HT-29 (cell line): Measurements from ENCODE around the gene RSPO3. TPM values are rescaled to one million over a fixed set of nuclear protein-coding genes. Genes with fewer than 3 reads are reported as not detected.
"Not testable (repeated sequence)": the region's sequence is repeated elsewhere in the genome, so short reads cannot be mapped to it uniquely, and the experiment has no call there.

Experiments used
- DNase-seq: peaks from one replicate; pipeline ENCODE4 v3.0.0-alpha.2; 2015; ENCODE audit warnings: low spot score
- total RNA-seq: library from RNA; depleted of rRNA; stranded (reverse); fragments of >200 nt; shearing (Covaris generic); gene quantifications from 2 replicates; pipeline ENCODE4 v1.2.3, GENCODE V29; 2014; rRNA removed

The RSPO3 gene, protein sequence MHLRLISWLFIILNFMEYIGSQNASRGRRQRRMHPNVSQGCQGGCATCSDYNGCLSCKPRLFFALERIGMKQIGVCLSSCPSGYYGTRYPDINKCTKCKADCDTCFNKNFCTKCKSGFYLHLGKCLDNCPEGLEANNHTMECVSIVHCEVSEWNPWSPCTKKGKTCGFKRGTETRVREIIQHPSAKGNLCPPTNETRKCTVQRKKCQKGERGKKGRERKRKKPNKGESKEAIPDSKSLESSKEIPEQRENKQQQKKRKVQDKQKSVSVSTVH
- not detected in 2 replicates for total RNA-seq

DNA sequence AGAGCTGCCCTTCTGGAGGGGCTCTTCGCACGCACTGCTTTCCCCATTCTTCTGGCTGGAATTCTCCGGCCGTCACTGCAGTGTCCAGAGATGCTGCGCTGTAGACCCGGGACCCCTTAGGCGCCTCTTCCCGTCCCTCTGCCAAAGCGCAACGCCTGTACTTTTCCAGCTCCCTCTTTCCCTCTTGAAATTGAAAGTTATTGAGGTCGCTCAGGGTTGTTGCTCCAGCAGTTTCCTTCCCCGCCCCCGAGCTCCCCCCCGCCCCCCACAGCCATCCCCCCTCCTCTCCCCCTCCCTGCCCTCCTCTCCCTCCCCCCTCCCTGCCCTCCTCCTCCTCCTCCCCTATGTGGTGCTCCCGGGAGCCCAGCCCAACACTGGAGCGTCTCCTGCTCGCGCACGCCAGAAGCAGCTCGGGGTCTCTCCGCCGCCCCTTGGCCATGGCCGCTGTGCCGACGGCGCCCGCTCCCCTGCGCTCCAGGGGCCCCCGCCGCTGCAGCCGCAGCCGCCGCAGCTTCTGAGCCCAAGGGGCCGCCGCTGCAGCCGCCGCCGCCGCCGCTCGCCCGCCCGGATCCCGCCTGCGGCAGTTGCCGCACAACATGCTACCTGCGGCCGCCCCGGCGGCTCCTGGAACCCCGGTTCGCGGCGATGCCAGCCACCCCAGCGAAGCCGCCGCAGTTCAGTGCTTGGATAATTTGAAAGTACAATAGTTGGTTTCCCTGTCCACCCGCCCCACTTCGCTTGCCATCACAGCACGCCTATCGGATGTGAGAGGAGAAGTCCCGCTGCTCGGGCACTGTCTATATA, at the start of gene RSPO3:
RSPO3 (plus strand) TSS at position 374 of the 804 bp plus-strand sequence. CDS start 522 bp downstream, outside the sequence.
- DNase-seq, result no peak

- DNase-seq, result peak; percentile 57
These were observed 48.7 kb upstream of the RSPO3 start for GRCh38 chr6:127069659-127070279.

DNA sequence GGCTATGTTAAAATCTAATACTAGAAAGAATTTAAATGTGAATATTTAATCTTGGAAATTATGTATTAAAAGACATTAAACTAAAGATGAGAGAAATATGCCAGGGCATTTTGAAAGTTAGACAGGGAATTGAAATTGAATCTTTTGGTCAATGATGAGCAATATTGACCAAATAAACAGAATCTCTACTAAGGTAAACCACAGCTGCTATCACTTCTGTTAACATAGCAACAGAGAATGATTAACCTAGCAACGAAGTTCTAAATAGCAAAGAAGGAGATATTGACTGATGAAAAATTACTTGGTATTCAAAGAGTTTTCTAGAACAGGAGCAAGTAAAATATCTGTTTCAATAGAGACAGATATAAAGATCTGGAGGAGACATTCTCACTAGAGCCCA, 45.2 kb upstream of the RSPO3 start:
- DNase-seq, result no peak

GRCh38 chr6:127076466-127076865, 42.0 kb upstream of the RSPO3 start:
- DNase-seq, result no peak

DNA sequence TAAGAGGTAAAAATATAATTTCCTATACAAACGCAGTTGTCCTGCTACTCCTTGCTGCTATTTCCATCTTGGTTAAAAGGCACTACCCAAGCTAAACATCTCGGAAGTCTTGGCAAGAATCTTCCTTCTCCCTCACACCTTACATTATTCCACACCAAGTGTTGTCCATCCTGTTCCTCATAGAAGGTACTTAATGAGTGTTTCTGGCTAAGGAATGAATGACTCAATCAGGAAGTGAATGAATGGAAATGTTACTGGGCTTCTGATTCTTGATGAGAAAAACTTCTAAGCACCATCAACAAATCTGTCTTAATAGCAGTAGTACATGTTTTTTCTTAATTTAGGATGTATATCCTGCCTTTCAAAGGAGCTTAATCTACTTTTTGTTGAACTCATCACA, 40.6 kb upstream of the RSPO3 start:
- DNase-seq, result no peak

- no peak for DNase-seq
These were observed 39.8 kb upstream of the RSPO3 start for GRCh38 chr6:127078669-127079068.

DNA sequence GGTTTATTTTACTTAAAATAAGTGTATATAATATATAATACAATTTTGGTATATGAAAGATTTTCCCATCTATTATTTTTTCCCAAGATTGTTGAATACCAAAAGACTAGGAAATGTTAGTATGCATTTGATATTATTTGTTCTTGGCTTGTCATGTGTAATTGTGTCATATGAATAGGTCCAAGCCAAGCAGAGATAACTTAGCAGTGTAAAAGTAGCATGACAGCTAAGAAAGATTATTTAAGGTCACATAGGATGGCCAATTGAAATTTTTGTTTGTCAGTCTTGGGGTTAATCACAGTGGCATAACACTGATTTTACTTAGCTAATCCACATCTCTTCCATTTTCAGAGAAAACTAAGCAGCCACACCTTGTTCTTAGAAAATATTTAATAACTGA, 38.8 kb upstream of the RSPO3 start:
- no peak for DNase-seq

DNA sequence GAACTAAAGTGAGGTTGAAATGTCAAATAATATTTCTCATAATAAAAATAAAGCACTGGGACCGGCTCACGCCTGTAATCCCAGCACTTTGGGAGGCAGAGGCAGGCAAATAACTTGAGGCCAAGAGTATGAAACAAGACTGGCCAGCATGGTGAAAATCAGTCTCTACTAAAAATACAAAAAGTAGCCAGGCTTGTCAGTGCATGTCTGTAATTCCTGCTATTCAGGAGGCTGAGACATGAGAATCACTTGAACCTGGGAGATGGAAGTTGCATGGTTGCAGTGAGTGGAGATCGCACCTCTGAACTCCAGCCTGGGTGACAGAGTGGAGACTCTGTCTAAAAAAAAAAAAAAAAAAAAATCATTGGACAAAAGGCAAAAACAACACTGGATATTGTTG, 38.4 kb upstream of the RSPO3 start:
- no peak for DNase-seq

GRCh38 chr6:127083231-127083962, 35.1 kb upstream of the RSPO3 start:
- no peak for DNase-seq

- DNase-seq, result no peak
These were observed 34.5 kb upstream of the RSPO3 start for GRCh38 chr6:127083963-127084310.

DNA sequence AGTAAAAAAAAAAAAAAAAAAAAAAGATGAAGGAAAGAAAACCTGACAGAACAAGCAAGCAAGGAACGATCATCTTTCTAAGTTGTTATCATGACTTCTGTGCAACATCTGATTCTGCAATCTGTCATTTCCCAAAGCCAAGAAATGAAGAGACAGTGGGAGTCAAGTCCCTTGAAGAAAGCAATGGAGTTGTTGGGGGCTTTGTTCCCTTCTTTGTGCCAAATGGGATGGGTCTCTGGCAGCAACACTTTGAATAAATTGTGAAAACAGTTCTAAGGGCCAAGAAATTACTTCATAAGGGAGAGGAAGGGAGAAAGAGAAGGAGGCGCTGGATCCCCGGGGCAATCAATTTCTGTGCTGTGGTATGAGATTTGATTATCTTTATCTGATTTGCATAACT, 33.3 kb upstream of the RSPO3 start:
- DNase-seq, result no peak

- no peak for DNase-seq
These were observed 28.4 kb upstream of the RSPO3 start for GRCh38 chr6:127090051-127090450.

- no peak for DNase-seq
These were observed 26.0 kb upstream of the RSPO3 start for GRCh38 chr6:127092466-127092865.

- DNase-seq, result no peak
These were observed 23.7 kb upstream of the RSPO3 start for GRCh38 chr6:127094791-127095190.

GRCh38 chr6:127096167-127096566, 22.3 kb upstream of the RSPO3 start:
- no peak for DNase-seq

DNA sequence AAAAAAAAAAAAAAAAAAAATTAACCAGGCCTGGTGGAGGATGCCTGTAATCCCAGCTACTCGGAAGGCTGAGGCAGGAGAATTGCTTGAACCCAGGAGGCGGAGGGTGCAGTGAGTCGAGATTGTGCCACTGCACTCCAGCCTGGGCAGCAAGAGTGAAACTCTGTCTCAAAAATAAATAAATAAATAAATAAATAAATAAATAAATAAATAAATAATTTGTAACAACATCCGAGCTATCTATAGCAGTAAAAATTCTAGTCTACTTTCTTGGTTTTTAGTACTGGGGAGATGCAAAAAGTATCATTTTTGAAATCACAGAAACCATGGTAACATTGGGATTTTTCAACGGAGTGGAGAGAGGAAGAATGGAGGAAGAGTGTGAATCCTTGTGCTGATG, 21.0 kb upstream of the RSPO3 start:
- not testable (repeated sequence) for DNase-seq

DNA sequence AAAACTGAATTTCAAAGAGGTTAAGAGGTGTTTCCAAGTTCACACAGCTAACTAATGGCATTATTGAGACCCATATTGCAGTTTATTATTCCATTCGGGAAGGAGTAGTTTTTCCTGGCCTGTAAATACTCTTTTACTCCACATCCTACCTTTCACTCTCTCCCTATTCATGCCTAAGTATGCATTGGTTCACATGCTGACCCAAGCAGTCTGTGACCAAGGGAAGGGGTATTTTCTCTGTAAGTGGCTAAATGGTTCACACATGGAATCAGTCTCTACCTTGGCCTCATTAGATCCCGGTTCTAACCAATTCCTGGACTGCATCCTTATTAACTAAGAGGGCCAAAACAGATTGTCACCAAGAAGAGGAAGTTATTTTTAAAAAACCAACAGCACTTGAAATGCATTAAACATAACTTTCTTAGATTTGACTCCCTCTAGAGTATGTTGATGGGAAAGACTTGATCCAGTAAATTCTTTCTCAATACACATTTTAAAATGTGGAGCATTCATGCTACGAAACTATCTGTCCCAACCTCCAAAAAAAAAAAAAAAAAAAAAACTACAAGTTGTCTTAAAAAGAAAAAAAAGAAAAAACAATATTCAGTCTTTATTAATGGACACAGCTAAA, 17.8 kb upstream of the RSPO3 start:
- DNase-seq, result peak; percentile 24

DNA sequence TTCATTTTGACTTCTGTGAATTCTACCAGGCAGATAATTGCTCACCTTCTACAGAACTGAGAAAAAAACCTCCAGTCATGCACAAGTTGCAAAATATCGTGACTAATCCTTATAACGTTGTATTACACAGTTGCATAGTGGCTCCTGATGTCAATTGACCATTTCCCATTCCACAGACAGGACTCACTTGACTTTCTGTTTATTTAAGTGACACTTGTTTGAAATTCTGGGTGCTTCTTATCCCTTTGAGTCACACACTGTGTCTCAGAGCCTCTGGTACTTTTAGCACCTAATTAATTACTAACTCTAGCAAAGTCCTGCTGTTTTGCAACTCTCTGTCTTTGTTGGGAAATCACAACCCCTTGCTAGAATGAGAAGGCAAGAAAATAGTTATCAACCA, 16.2 kb upstream of the RSPO3 start:
- DNase-seq, result no peak

- no peak for DNase-seq
These were observed 15.6 kb upstream of the RSPO3 start for GRCh38 chr6:127102859-127103258.

DNA sequence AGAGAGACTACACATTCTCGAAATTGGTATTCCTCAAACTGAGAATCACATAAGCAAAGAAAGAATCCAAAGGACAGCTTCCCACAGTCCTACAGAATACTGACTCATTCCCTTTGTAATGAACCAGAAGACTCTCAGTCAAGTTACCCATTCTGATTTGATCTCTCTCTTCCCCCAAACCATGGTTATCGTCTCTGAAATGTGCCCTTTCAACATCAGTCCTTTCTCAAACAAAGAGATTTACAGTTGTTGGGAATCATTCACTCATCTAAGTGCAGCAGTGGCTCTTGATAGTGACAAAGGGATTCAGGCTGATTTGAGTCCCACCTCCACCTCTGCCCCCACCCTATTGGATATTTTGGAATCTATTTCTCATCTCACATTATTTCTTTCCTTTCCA, 15.0 kb upstream of the RSPO3 start:
- DNase-seq, result no peak

DNA sequence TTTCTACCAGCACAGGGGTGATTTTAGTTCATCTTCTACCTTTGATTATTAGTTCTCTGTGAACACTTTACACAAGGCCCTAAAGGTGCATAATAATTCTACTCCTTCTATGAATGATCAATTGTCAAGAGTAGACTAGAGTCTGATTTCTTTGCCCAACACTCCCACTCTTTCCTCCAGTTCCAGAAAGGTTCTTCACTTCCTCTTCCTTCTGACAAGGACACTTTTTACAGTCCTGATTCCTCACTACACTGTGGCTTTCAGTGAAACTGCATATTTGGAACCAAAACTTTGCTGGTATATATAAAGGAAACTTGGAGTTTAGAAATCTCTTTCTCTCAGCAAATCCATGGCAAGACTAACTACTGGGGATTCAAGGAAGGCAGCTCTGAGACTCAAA, 10.6 kb upstream of the RSPO3 start:
- DNase-seq, result no peak

DNA sequence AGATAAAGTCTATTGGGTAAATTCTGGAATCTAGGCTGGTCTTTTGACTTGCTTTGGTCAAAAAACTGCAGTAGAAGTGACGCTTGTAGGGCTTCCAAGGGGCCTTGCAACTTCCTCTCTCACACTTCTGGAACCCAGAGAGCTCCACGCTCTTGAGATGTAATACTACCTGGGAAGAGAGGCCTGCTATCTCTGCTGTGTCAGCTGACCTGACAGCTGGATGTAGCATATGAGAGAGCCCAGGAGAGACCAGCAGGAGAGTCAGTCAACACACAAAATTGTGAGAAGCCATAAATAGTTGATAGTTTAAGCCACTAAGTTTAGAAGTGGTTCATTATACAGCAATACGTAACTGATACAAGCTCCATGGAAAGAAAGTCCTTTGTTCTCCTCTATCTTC, 7.8 kb upstream of the RSPO3 start:
- no peak for DNase-seq
